Adrenal gland (tissue), 5 donors: Measurements from ENCODE around the gene FOXQ1.

ENCODE experiments used
- CTCF ChIP-seq, 6 experiments: fragments of 450-650 bp in 4 of 6; fragments of 200-600 bp in 2 of 6; sonication (generic) in 1 of 6; IDR thresholded peaks; 1 replicate in 5 of 6; 2 replicates in 1 of 6; pipeline versions ENCODE4 v1.5.1 to v1.8.0; 2016 to 2021; ENCODE audit warnings: antibody characterized with exemption in 6 of 6, mild to moderate bottlenecking in 2 of 6, moderate library complexity in 1 of 6
- POLR2A ChIP-seq, 2 donors: fragments of 450-650 bp; IDR thresholded peaks; one replicate each; pipeline ENCODE4 v1.6.1; 2017; ENCODE audit warnings: antibody characterized with exemption in 2 of 2, mild to moderate bottlenecking in 2 of 2, moderate library complexity in 1 of 2
- donor health status: DM: no; HTN: no; CAD: no.

GRCh38 chr6:1326535-1327121 lies 14.7 kb downstream of the FOXQ1 start:
- TF ChIP-seq CTCF (IDR thresholded peaks at IDR 0.05) (no peak), POLR2A (IDR thresholded peaks at IDR 0.05) (no peak)
